Erythroblast (primary cell): ENCODE results near the gene PADI6.

Experiments used
- DNase-seq, 2 experiments: peaks; one replicate each; lab custom pipeline; 2025; lab: John Stamatoyannopoulos, UW
- GATA1 ChIP-seq: IDR thresholded peaks from 2 replicates; pipeline ENCODE4 v1.6.1; 2011; ENCODE audit warnings: low read depth, mild to moderate bottlenecking, control low read depth, low read length, moderate library complexity
- POLR2A ChIP-seq: IDR thresholded peaks from 2 replicates; pipeline ENCODE4 v1.6.1; 2011; ENCODE audit warnings: mild to moderate bottlenecking, low read length

PADI6 gene

GRCh38 chr1:17423781-17424245, 51.8 kb downstream of the PADI6 start:
- TF ChIP-seq GATA1 (no peak), POLR2A (no peak)

GRCh38 chr1:17425806-17426600, 54.0 kb downstream of the PADI6 start:
- DNase-seq, result no peak
- TF ChIP-seq POLR2A, result no peak
- no peak for TF ChIP-seq GATA1

More at GRCh38 chr1:17423781-17424245, 51.8 kb downstream of the PADI6 start:
- DNase-seq, result no peak

GRCh38 chr1:17427696-17428660, 56.0 kb downstream of the PADI6 start:
- DNase-seq, result no peak
- TF ChIP-seq POLR2A (no peak), GATA1 (no peak)

GRCh38 chr1:17429183-17429582, 57.2 kb downstream of the PADI6 start:
- DNase-seq, result no peak

GRCh38 chr1:17432412-17432811, 60.4 kb downstream of the PADI6 start:
- TF ChIP-seq POLR2A (no peak), GATA1 (no peak)
- DNase-seq, result no peak

More at GRCh38 chr1:17429183-17429582, 57.2 kb downstream of the PADI6 start:
- TF ChIP-seq POLR2A (no peak), GATA1 (no peak)

GRCh38 chr1:17433261-17433660, 61.3 kb downstream of the PADI6 start:
- no peak for DNase-seq
- no peak for TF ChIP-seq GATA1
- no peak for TF ChIP-seq POLR2A

- no peak for DNase-seq
- TF ChIP-seq POLR2A, result no peak
- no peak for TF ChIP-seq GATA1
Measured at GRCh38 chr1:17434016-17434415, 62.0 kb downstream of the PADI6 start.

- TF ChIP-seq GATA1 (no peak), POLR2A (no peak)
- DNase-seq, result peak in 1 of 2 experiments; percentile 32
Measured at GRCh38 chr1:17434601-17435000, 62.6 kb downstream of the PADI6 start.

GRCh38 chr1:17436380-17437174, 64.6 kb downstream of the PADI6 start:
- no peak for DNase-seq
- TF ChIP-seq GATA1 (no peak), POLR2A (no peak)

- no peak for TF ChIP-seq POLR2A
- no peak for TF ChIP-seq GATA1
- DNase-seq, result no peak
Measured at GRCh38 chr1:17437260-17437579, 65.2 kb downstream of the PADI6 start.

GRCh38 chr1:17437580-17438317, 65.8 kb downstream of the PADI6 start:
- TF ChIP-seq GATA1 (no peak), POLR2A (no peak)
- DNase-seq, result peak; percentile 77 to 85
